Activated CD4-positive, alpha-beta T cell treated with anti-CD3 and anti-CD28 coated beads, Interleukin-2, amount 10 ng/mL, durations not matched to agents 7 days and 5 days (primary cell): ENCODE data around the gene ATP5PO. TPM values are rescaled to one million over a fixed set of nuclear protein-coding genes. Genes with fewer than 3 reads are reported as not detected.

Experiments
- CTCF ChIA-PET: fragments of 350-600 bp; sonication (Branson Sonifier 250); formaldehyde crosslinking; loops from one replicate; lab custom pipeline; 2021; ENCODE audit warnings: antibody characterized with exemption; lab: Charles Lee
- POLR2A ChIA-PET: fragments of 350-600 bp; sonication (Branson Sonifier 250); formaldehyde crosslinking; loops from one replicate; lab custom pipeline; 2021; ENCODE audit warnings: antibody characterized with exemption; lab: Charles Lee
- DNase-seq: peaks from one replicate; pipeline ENCODE4 v3.0.0-alpha.2; 2020
- H3K27ac Mint-ChIP-seq: one replicate; pipeline ENCODE4 v1.8.0; 2021; ENCODE audit warnings: mild to moderate bottlenecking, moderate library complexity, mixed read lengths
- H3K27me3 Mint-ChIP-seq: one replicate; pipeline ENCODE4 v1.8.0; 2021; ENCODE audit warnings: mixed read lengths
- H3K36me3 Mint-ChIP-seq: one replicate; pipeline ENCODE4 v1.8.0; 2021; ENCODE audit warnings: low read depth, mixed read lengths
- H3K4me1 Mint-ChIP-seq: one replicate; pipeline ENCODE4 v1.8.0; 2021; ENCODE audit warnings: mixed read lengths
- H3K4me3 Mint-ChIP-seq: one replicate; pipeline ENCODE4 v1.8.0; 2021; ENCODE audit warnings: mild to moderate bottlenecking, moderate library complexity, mixed read lengths
- H3K9me3 Mint-ChIP-seq: one replicate; pipeline ENCODE4 v1.8.0; 2021; ENCODE audit warnings: mixed read lengths
- total RNA-seq, 2 experiments: library from RNA; stranded (reverse); gene quantifications; one replicate each; pipeline ENCODE4 v1.2.3, GENCODE V29; 2021

Gene ATP5PO
- total RNA-seq, 2 experiments from 2014 or later = 190 to 201 TPM

GRCh38 chr21:33914188-33914587 is 1.4 kb downstream of the ATP5PO start:
- CTCF ChIA-PET = interaction anchor here (1.2 kb wide), 2 partner anchors 10 to 160 kb away, joined by 3 to 4 read pairs; no protein-coding TSS in a partner anchor
- no peak overlapping the region for H3K27ac Mint-ChIP-seq

GRCh38 chr21:33909756-33910155 is 5.8 kb downstream of the ATP5PO start:
- H3K27me3 Mint-ChIP-seq = no peaks in the 10 kb centered on the region
- H3K4me3 Mint-ChIP-seq = no peak overlapping the region
- H3K27ac Mint-ChIP-seq = no peak overlapping the region
- ChIA-PET CTCF (interaction anchor here (0.7 kb wide), 1 partner anchor 304 kb away, joined by 3 read pairs; no protein-coding TSS in a partner anchor), POLR2A (no interaction called here)
- H3K9me3 Mint-ChIP-seq = no peaks in the 10 kb centered on the region
- no peak for DNase-seq
- peaks cover 31% of the 10 kb centered on the region for H3K4me1 Mint-ChIP-seq
- H3K36me3 Mint-ChIP-seq = peaks cover 66% of the 10 kb centered on the region

More at GRCh38 chr21:33914188-33914587, 1.4 kb downstream of the ATP5PO start:
- POLR2A ChIA-PET = no interaction called here
- Mint-ChIP-seq H3K36me3 (peaks cover 38% of the 10 kb centered on the region), H3K4me1 (peaks cover 49% of the 10 kb centered on the region), H3K9me3 (no peaks in the 10 kb centered on the region), H3K27me3 (no peaks in the 10 kb centered on the region), H3K4me3 (peak overlapping the region; percentile 99)
- no peak for DNase-seq

- POLR2A ChIA-PET = no interaction called here
These were observed 6.8 kb downstream of the ATP5PO start for GRCh38 chr21:33908760-33909159.

GRCh38 chr21:33904041-33904440 is 11.6 kb downstream of the ATP5PO start:
- Mint-ChIP-seq H3K4me3 (no peak overlapping the region), H3K27ac (no peak overlapping the region), H3K4me1 (peaks cover 24% of the 10 kb centered on the region), H3K9me3 (no peaks in the 10 kb centered on the region), H3K36me3 (peaks cover 70% of the 10 kb centered on the region), H3K27me3 (no peaks in the 10 kb centered on the region)
- POLR2A ChIA-PET = no interaction called here
- CTCF ChIA-PET = interaction anchor here (2.2 kb wide), 1 partner anchor 8 kb away, joined by 7 read pairs; no protein-coding TSS in a partner anchor
- DNase-seq = no peak

More at GRCh38 chr21:33908760-33909159, 6.8 kb downstream of the ATP5PO start:
- CTCF ChIA-PET = no interaction called here
- Mint-ChIP-seq H3K27ac (no peak overlapping the region), H3K27me3 (no peaks in the 10 kb centered on the region), H3K4me1 (peaks cover 22% of the 10 kb centered on the region), H3K36me3 (peaks cover 69% of the 10 kb centered on the region), H3K4me3 (no peak overlapping the region), H3K9me3 (no peaks in the 10 kb centered on the region)
- DNase-seq = no peak

- ChIA-PET CTCF (interaction anchor here (0.6 to 2.2 kb wide), 4 partner anchors 10 to 446 kb away, joined by 3 to 7 read pairs (median 3); no protein-coding TSS in a partner anchor), POLR2A (no interaction called here)
- Mint-ChIP-seq H3K36me3 (peaks cover 55% of the 10 kb centered on the region), H3K27me3 (no peaks in the 10 kb centered on the region), H3K27ac (no peak overlapping the region), H3K4me1 (peaks cover 24% of the 10 kb centered on the region), H3K4me3 (no peak overlapping the region), H3K9me3 (no peaks in the 10 kb centered on the region)
- DNase-seq = no peak
These were observed 13.3 kb downstream of the ATP5PO start for GRCh38 chr21:33902349-33902748.

- Mint-ChIP-seq H3K4me3 (no peak overlapping the region), H3K9me3 (no peaks in the 10 kb centered on the region), H3K27ac (peak overlapping the region; percentile 61), H3K4me1 (peaks cover 24% of the 10 kb centered on the region), H3K27me3 (no peaks in the 10 kb centered on the region), H3K36me3 (peaks cover 49% of the 10 kb centered on the region)
- DNase-seq = peak; percentile 22
- ChIA-PET POLR2A (interaction anchor here (0.5 to 0.6 kb wide), 2 partner anchors 14 to 177 kb away, joined by 3 to 4 read pairs; partner anchors contain the start of gene ATP5PO), CTCF (interaction anchor here (0.6 to 2.2 kb wide), 3 partner anchors 11 to 446 kb away, joined by 3 to 7 read pairs (median 3); no protein-coding TSS in a partner anchor)
These were observed 14.0 kb downstream of the ATP5PO start for GRCh38 chr21:33901412-33902288.

- Mint-ChIP-seq H3K27ac (no peak overlapping the region), H3K27me3 (peaks cover 3% of the 10 kb centered on the region), H3K36me3 (peaks cover 33% of the 10 kb centered on the region), H3K4me3 (no peak overlapping the region), H3K4me1 (peaks cover 37% of the 10 kb centered on the region), H3K9me3 (no peaks in the 10 kb centered on the region)
- ChIA-PET CTCF (interaction anchor here (1.2 kb wide), 1 partner anchor 25 kb away, joined by 4 read pairs; no protein-coding TSS in a partner anchor), POLR2A (no interaction called here)
- no peak for DNase-seq
These were observed 16.4 kb downstream of the ATP5PO start for GRCh38 chr21:33899199-33899598.

GRCh38 chr21:33898586-33898985 is 17.0 kb downstream of the ATP5PO start:
- peaks cover 37% of the 10 kb centered on the region for H3K4me1 Mint-ChIP-seq
- DNase-seq = no peak
- H3K27me3 Mint-ChIP-seq = peaks cover 3% of the 10 kb centered on the region
- H3K4me3 Mint-ChIP-seq = no peak overlapping the region
- ChIA-PET POLR2A (no interaction called here), CTCF (interaction anchor here (1.2 kb wide), 1 partner anchor 26 kb away, joined by 4 read pairs; no protein-coding TSS in a partner anchor)
- no peaks in the 10 kb centered on the region for H3K9me3 Mint-ChIP-seq
- peaks cover 28% of the 10 kb centered on the region for H3K36me3 Mint-ChIP-seq
- H3K27ac Mint-ChIP-seq = no peak overlapping the region

- Mint-ChIP-seq H3K36me3 (peaks cover 20% of the 10 kb centered on the region), H3K27ac (no peak overlapping the region), H3K27me3 (peaks cover 3% of the 10 kb centered on the region), H3K9me3 (no peaks in the 10 kb centered on the region), H3K4me3 (no peak overlapping the region), H3K4me1 (peaks cover 34% of the 10 kb centered on the region)
- ChIA-PET POLR2A (no interaction called here), CTCF (no interaction called here)
- no peak for DNase-seq
These were observed 17.9 kb downstream of the ATP5PO start for GRCh38 chr21:33897739-33898138.

GRCh38 chr21:33897098-33897497 is 18.5 kb downstream of the ATP5PO start:
- H3K27me3 Mint-ChIP-seq = peaks cover 3% of the 10 kb centered on the region
- ChIA-PET POLR2A (no interaction called here), CTCF (no interaction called here)
- H3K9me3 Mint-ChIP-seq = no peaks in the 10 kb centered on the region
- no peak for DNase-seq
- H3K4me3 Mint-ChIP-seq = no peak overlapping the region
- H3K4me1 Mint-ChIP-seq = peaks cover 29% of the 10 kb centered on the region
- H3K27ac Mint-ChIP-seq = no peak overlapping the region
- peaks cover 14% of the 10 kb centered on the region for H3K36me3 Mint-ChIP-seq

GRCh38 chr21:33896691-33897090 is 18.9 kb downstream of the ATP5PO start:
- Mint-ChIP-seq H3K36me3 (peaks cover 10% of the 10 kb centered on the region), H3K9me3 (no peaks in the 10 kb centered on the region), H3K27me3 (peaks cover 3% of the 10 kb centered on the region), H3K4me1 (peaks cover 25% of the 10 kb centered on the region), H3K27ac (no peak overlapping the region), H3K4me3 (no peak overlapping the region)
- no peak for DNase-seq
- ChIA-PET POLR2A (no interaction called here), CTCF (no interaction called here)

GRCh38 chr21:33895356-33895755 is 20.2 kb downstream of the ATP5PO start:
- POLR2A ChIA-PET = no interaction called here

More at GRCh38 chr21:33895356-33895755, 20.2 kb downstream of the ATP5PO start:
- Mint-ChIP-seq H3K27me3 (peaks cover 3% of the 10 kb centered on the region), H3K27ac (no peak overlapping the region), H3K36me3 (peaks cover 4% of the 10 kb centered on the region), H3K4me3 (no peak overlapping the region), H3K4me1 (peaks cover 18% of the 10 kb centered on the region), H3K9me3 (no peaks in the 10 kb centered on the region)
- DNase-seq = no peak
- CTCF ChIA-PET = interaction anchor here (0.8 to 1.5 kb wide), 2 partner anchors 18 to 799 kb away, joined by 3 read pairs; no protein-coding TSS in a partner anchor
